ENCODE results near the gene CDH20.

DNA sequence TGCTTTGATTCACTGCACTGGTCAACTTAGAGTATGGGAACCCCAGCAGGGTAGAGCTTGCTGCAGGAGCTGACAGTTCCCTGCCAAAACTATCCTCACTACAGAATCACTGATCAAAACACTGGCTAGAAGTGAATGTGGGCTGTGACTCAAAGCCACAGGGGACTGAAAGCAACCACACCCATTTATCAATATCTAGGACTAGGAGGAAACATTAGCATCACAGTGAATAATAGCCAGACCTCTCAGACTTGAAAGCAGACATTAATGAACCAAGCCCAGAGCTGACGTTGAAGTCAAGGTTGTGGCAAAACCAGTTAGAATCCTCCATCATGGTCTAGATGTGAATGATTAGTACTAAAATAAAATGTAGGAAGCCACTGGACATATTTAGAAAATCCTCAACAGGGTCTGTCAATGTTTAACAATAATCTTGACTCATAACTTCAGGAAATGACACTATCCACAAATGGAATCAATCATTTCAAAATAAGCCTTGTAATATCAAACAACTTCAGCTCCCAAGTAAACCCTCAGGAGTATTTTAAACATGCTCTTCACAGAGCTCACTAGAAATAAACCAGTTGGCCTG lies 131.4 kb downstream of the CDH20 start:
- TF ChIP-seq, protein P1, sequence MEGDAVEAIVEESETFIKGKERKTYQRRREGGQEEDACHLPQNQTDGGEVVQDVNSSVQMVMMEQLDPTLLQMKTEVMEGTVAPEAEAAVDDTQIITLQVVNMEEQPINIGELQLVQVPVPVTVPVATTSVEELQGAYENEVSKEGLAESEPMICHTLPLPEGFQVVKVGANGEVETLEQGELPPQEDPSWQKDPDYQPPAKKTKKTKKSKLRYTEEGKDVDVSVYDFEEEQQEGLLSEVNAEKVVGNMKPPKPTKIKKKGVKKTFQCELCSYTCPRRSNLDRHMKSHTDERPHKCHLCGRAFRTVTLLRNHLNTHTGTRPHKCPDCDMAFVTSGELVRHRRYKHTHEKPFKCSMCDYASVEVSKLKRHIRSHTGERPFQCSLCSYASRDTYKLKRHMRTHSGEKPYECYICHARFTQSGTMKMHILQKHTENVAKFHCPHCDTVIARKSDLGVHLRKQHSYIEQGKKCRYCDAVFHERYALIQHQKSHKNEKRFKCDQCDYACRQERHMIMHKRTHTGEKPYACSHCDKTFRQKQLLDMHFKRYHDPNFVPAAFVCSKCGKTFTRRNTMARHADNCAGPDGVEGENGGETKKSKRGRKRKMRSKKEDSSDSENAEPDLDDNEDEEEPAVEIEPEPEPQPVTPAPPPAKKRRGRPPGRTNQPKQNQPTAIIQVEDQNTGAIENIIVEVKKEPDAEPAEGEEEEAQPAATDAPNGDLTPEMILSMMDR (conservative IDR thresholded peaks at IDR 0.05; ENCODE audit: low read depth, low read length), result no peak
- TF ChIP-seq BHLHE40 (IDR thresholded peaks at IDR 0.05; ENCODE audit: low read depth, low read length), result no peak
- no peak for TF ChIP-seq POLR2A (IDR thresholded peaks at IDR 0.05; ENCODE audit: low read depth, low read length)
- TF ChIP-seq CHD1 (IDR thresholded peaks at IDR 0.05; ENCODE audit: low read depth, low read length), result no peak
- no peak for TF ChIP-seq FOS (IDR thresholded peaks at IDR 0.05; ENCODE audit: low read depth, low read length)
- TF ChIP-seq CEBPB (IDR thresholded peaks at IDR 0.05; ENCODE audit: low read depth, low read length), result no peak
- no peak for TF ChIP-seq RFX5 (IDR thresholded peaks at IDR 0.05; ENCODE audit: low read depth, low read length)
